Measurements from ENCODE around the gene SPACDR.
A peak's percentile ranks its signal among the peaks of the same experiment; 100 is the strongest.
"Not testable (repeated sequence)": the region's sequence is repeated elsewhere in the genome, so short reads cannot be mapped to it uniquely, and the experiment has no call there.

The SPACDR gene, protein sequence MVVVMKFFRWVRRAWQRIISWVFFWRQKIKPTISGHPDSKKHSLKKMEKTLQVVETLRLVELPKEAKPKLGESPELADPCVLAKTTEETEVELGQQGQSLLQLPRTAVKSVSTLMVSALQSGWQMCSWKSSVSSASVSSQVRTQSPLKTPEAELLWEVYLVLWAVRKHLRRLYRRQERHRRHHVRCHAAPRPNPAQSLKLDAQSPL

DNA sequence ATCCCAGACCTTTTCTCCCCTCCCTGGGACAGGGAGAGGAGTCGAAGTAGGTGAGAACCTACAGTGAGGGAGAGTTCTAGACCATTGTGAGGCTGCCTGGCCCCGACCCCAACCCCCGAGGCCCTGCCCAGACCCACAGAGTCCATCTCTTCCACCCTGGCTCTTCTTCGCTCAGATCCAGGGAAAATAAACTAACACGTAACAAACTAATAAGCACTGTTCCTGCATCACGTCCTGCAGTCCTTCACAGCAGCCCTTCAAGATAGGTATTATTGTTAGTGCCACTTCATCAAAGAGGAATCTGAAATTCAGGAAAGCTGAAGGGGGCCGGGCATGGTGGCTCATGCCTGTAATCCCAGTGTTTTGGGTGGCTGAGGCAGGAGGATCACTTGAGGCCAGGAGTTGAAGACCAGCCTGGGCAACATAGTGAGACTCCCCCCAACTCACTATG lies at the start of gene SPACDR:
TSS of gene SPACDR (minus strand) at position 51 of the 451 bp plus-strand sequence. CDS start 235 bp downstream, outside the sequence.
- DNase-seq (ENCODE audit: low spot score) = no peak

DNA sequence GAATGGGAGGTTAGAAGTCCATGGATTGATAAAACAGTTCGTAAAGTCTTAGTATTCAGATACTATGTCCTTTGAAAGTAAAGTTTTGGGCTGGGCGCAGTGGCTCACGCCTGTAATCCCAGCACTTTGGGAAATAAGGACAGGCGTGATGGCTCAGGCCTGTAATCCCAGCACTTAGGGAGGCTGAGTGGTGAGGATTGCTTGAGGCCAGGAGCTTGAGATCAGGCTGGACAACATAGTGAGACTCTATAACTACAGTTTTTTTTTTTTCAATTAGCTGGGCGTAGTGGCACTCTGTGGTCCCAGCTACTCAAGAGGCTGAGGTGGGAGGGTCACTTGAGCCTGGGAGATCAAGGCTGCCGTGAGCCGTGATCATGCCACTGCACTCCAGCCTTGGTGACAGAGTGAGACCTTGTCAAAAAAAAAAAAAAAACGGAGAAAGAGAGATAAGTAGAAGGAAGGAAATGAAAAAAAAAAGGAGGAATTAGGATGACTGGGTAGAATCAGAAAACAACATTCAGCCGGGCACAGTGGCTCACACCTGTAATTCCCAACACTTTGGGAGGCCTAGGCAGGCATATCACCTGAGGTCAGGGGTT lies 49.3 kb upstream of the SPACDR start:
- no peak for DNase-seq (ENCODE audit: low spot score)

DNA sequence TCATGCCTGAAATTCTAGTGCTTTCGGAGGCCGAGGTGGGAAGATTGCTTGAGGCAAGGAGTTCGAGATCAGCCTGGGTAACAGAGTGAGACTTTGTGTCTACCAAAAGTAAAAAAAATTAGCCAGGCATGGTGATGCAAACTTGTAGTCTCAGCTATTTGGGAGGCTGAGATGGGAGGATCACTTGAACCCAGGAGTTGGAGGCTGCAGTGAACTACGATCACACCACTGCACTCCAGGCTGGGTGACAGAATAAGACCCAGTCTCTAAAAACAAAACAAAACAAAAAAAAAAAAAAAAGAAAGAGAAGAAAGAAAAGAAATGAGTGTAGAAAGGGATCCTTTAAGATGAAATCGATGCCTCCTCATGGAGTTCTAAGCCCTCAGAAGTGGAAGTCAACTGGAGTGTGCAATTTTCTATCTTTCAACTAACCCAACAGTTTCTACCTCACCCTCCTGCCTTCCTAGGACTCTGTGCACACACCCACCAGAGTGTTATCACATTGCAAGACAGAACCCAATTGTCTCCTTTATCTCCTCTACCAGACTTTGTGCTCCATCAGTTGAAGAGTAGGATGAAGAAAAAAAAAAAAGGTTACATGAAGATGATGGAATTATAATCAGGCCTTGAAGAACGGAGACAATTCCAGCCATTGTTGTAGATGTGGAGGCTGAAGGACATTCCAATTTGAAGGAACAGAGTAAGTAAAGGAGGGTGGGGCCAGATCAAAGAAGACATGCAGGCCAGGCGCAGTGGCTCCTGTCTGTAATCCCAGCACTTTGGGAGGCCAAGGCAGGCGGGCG lies 46.6 kb upstream of the SPACDR start:
- no peak for DNase-seq (ENCODE audit: low spot score)

DNA sequence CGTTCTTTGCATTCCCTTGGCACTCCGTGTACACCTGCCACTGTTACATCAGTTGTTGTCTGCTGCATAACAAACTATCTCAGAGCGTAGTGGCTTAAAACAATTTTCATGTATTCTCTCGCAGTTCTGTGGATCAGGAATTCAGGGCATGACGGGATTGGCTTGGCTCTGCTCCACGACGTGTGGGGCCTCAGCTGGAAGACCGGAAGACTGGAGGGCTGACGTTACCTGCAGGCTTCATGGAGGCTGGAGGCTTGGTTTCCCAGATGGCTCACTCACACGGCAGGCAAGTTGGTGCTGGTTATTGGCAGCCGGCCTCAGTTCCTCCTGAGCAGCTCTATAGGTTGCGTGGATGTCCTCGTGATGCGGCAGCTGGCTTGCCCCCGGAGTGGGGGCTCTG lies 45.2 kb upstream of the SPACDR start:
- peak; percentile 49 for DNase-seq (ENCODE audit: low spot score)

DNA sequence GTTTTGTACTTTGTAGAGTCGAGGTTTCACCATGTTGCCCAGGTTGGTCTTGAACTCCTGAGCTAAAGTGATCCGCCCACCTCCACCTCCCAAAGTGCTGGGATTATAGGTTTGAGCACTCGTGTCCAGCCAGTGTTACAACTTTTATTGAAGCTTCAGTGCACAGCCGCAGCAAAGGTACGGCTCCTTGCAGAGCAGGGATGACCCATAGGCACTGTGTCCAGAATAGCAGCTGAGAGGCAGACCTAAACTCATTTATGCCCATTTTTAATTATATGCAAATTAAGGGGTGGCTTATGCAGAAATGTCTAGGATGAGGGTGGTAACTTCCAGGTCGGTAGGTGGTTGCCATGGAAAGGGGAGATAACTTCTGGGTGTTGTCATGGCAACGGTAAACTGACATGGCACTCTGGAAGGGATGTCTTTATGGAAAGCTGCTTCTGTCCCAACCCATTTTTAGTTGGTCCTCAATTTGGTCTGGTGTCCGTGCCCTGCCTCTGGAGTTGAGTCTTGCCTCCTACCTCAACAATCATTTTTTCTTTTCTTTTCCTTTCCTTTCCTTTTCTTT lies 42.4 kb upstream of the SPACDR start:
- DNase-seq (ENCODE audit: low spot score) = no peak

DNA sequence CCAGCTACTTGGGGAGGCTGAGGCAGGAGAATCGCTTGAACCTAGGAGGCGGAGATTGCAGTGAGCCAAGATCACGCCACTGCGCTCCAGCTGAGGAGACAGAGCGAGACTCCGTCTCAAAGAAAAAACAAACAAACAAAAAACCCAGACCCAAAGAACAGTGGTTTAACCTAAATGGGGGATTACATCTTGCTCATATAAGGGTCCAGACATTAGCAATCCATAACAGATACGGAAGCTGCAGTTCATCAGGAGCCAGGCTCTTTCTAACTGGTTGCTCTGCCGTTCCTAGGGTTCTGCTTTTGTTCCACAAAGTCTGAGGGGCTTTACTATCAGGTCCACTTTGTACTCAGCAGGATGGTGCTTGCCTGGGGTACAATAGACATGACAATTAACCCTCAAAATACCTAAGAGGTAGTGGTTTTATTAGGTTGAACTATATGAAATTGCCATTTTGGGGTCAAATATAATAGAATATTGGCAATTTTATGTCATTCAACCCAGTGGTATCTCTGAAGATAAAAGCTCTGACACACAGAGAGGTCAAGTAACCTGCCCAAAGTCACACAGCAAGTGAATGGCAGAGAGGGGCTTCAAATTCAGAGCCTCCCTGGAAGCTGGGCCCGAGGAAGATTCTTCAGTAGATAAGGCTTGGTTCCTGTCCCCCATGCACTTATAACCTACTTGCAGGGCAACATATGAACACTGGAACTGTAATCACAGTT lies 41.0 kb upstream of the SPACDR start:
- DNase-seq (ENCODE audit: low spot score) = no peak

DNA sequence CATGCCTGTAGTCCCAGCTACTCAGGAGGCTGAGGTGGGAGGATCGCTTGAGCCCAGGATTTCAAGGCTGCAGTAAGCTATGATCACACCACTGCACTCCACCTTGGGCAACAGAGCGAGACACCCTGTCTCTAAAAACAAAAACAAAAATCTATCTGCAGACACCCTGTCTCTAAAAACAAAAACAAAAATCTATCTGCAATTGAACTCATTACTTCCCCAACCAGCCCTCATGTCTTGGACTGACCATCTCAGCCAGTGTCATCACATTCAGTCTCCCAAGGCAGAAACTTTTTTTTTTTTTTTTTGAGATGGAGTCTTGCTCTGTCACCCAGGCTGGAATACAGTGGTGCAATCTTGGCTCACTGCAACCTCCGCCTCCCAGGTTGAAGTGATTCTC lies 40.0 kb upstream of the SPACDR start:
- not testable (repeated sequence) for DNase-seq (ENCODE audit: low spot score)

DNA sequence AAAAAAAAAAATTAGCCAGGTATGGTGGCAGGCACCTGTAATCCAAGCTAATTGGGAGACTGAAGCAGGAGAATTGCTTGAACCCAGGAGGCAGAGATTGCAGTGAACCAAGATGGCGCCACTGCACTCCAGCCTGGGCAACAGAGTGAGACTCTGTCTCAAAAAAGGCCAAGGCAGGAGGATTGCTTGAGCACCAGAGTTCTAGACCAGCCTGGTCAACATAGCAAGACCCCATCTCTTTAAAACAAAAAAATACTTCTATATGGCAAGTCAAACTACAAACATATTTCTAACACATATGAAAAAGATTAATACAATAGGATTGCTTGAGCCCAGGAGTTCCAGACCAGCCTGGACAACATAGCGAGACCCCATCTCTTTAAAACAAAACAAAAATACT lies 36.7 kb upstream of the SPACDR start:
- DNase-seq (ENCODE audit: low spot score) = not testable (repeated sequence)

DNA sequence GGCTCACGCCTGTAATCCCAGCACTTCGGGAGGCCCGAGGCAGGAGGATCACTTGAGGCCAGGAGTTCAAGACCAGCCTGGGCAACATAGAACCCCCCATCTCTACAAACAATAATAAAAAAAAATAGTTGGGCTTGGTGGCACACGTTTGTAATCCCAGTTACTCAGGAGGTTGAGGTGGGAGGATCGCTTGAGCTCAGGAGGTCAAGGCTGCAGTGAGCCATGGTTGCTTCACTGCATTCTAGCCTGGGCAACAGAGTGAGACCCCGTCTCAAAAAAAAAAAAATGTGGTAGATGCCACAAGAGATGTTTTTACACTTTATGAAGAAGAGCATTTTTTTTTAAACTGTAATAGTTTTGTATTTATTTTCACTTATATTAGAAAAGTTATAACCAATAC lies 32.4 kb upstream of the SPACDR start:
- no peak for DNase-seq (ENCODE audit: low spot score)

DNA sequence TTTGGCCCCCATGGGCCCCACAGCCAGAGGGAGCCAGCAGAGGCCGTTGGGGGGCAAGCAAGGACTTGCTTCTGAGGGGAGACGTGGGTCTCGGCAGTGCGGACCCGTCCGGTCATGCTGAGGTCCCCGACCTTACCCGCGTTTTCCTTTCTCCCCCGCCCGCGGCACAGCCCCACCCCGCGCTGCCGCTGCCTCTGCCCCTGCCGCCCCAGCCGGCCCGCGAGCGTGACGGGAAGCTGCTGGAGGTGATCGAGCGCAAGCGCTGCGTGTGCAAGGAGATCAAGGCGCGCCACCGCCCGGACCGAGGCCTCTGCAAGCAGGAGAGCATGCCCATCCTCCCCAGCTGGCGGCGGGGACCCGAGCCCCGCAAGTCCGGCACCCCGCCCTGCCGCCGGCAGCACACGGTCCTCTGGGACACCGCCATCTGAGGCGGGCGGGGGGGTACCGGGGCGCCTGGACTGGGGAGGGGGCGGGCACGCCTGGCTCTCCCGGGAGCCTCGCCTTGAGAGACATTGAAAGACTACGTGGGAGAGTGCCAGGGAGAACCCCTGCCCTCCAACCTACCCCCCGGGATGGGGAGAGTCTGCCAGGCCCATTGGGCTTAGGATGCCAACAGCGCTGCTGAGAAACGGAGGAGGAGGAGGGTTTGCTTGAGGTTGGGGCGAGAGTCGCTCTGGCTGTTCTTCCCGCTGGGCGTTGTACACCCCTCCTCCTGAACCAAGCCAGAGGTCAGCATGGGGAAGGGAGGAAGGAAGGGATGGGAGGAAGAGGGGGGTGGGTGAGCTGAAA lies 29.6 kb upstream of the SPACDR start:
- peak; percentile 8 for DNase-seq (ENCODE audit: low spot score)

DNA sequence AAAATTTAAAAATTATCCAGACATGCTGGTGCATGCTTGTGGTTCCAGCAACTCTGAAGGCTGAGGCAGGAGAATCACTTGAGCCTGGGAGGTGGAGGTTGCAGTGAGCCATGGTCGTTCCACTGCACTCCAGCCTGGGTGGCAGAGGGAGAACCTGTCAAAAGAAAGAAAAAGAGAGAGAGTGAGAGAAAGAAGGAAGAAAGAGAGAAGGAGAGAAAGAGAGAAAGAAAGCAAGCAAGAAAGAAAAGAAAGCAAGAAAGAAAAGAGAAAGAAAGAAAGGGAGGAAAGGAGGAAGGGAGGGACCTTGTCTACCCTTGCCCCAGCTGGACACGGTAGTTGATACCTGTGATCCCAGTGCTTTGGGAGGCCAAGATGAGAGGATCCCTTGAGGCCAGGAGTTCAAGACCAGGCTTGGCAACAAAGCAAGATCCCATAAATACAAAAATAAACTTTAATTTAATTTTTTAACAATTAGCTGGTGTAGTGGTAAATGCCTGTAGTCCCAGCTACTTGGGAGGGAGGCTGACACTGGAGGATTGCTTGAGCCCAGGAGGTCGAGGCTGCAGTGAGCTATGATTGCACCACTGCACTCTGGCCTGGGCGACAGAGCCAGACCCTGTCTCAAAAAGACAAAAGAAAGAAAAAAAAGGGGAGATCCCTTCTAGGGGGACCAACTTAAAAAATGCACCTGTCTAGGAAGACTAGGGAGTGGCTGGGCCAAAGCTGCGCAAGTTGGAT lies 28.8 kb upstream of the SPACDR start:
- DNase-seq (ENCODE audit: low spot score) = no peak

DNA sequence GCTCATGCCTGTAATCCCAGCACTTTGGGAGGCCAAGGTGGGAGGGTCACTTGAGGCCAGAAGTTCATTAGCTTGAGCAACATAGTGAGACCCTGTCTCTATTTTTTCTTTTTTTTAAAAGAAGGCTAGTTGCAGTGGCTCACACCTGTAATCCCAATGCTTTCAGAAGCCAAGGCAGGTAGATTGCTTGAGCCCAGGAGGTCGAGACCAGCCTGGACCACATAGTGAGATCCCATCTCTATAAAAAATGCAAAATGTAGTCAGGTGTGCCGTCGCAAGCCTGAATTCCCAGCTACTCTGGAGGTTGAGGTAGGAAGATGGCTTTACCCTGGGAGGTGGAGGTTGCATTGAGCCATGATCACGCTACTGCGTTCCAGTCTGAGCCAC lies 27.1 kb upstream of the SPACDR start:
- no peak for DNase-seq (ENCODE audit: low spot score)

DNA sequence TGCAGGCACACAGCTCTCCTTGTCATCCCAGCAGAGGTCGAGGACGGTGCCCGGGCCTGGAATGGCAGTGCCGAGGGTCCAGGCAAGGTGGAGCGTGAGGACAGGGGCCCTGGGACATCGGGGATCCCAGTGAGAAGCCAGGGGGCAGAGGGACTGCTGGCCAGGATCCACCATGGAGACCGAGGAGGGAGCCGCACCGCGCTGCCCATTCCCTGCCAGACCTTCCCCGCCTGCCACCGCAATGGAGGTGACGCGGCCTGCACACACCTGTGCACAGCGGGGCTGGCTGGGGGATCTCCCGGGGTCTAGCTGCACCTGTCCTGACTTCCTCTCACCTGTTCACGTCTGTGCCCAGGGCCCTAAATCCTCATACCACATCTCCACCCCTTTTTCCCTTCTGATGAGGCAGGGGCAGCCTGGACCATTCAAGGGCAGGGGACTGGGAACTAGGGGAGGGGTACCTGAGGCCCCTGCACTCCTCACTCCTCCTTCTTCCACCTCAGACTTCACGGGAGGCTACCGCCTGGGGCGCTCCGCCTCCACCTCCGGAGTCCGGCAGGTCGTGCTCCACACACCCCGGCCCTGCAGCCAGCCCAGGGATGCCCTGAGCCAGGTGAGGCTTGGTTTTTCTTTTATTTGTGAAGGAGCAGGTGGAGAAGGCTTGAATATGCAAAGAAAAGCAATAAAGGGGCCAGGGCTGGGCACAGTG lies 26.6 kb upstream of the SPACDR start:
- DNase-seq (ENCODE audit: low spot score) = no peak

DNA sequence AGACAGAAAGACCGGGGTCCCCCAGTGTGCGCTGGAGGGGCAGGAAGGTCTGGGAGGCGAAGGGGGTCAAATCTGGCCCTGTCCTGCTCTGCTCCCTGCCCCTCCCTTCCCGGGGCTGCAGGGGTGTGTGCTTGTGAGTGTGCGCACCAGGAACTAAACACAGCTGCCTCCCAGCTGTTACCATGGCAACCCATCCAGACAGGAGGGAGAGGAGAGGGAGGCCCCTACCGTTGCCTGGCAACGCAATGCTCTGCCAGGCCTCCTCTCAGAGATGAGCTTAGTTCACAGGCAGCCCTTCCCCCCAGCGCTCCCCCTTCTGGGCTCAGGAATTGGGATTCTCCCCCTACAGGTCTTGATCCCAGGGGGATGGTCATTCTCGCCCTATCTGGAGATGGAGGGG lies 25.8 kb upstream of the SPACDR start:
- DNase-seq (ENCODE audit: low spot score) = peak; percentile 86

DNA sequence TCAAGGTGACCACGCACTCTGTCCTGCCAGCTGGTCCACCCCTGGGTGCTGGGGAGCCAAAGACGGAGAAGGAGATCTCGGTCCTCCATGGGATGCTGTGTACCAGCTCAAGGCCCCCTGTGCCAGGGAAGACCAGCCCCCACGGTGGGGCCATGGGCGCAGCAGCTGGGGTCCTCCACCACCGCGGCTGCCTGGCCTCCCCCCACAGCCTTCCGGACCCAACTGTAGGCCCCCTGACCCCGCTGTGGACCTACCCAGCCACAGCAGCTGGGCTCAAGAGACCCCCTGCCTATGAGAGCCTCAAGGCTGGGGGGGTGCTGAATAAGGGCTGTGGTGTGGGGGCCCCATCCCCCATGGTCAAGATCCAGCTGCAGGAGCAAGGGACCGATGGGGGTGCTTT lies 25.1 kb upstream of the SPACDR start:
- no peak for DNase-seq (ENCODE audit: low spot score)

DNA sequence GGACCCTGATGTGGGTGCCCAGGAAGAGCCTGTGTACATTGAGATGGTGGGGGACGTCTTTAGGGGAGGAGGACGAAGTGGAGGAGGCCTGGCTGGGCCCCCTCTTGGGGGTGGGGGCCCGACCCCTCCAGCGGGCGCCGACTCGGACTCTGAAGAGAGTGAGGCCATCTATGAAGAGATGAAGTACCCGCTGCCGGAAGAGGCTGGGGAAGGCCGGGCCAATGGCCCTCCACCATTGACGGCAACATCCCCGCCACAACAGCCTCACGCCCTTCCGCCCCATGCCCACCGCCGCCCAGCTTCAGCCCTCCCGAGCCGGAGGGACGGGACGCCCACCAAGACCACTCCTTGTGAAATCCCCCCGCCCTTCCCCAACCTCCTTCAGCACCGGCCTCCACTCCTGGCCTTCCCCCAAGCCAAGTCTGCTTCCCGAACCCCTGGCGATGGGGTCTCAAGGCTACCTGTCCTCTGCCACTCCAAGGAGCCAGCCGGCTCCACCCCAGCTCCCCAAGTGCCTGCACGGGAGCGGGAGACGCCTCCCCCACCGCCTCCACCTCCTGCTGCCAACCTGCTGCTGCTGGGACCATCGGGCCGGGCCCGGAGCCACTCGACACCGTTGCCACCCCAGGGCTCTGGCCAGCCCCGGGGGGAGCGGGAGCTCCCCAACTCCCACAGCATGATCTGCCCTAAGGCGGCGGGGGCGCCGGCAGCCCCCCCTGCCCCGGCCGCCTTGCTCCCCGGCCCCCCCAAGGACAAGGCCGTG lies 24.5 kb upstream of the SPACDR start:
- no peak for DNase-seq (ENCODE audit: low spot score)

DNA sequence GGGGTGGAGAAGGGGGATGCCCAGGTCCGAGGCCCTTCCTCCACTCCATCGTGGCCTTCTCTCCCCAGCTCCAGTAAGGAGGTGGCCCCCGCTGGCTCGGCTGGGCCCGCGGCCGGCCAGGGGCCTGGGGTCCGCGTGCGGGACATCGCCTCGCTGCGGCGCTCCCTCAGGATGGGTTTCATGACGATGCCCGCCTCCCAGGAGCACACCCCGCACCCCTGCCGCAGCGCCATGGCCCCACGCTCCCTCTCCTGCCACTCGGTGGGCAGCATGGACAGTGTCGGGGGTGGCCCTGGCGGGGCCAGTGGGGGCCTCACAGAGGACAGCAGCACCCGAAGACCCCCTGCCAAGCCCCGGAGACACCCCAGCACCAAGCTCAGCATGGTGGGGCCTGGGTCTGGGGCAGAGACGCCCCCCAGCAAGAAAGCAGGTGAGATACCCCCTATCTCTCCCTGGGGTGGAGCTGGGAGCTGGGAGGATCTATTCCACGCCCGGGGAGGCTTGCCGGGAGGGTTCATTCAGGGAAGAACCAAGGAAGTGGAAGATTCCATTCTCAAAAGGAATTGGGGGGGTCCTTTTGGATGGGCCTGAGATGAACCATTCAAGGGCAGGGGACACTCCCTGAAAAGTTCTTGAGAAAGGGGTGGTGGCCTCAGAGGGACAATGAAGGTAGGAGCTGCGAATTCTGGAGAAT lies 22.8 kb upstream of the SPACDR start:
- DNase-seq (ENCODE audit: low spot score) = no peak

DNA sequence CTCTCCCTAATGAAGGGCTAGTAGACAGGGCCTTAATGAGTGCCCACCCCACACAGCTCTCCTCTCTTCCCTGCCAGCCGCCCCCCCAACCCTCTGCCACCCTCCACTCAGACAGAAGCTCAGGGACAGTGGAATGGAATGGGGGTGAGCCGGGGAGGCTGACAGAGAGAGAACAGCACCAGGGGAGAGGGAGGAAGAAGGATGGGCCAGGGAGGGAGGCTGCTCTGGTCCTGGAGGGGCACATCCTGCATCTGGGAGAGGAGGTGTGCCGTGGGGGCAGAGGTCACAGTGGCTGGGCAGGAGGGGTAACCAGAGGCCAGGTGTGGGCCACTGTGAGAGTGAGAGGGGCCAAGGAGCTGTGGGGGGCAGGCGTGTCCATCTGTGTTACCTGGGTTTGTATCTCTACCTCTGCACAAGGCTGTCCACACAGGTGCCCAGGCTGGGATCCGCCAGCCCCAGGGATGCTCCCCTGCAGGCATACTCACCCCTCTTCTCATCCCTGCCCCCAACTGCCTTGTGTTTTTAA lies 22.1 kb upstream of the SPACDR start:
- DNase-seq (ENCODE audit: low spot score) = no peak

Measured in AG20443 (cell line).